Ectodermal cell (in vitro differentiated cells): ENCODE measurements around the gene SHB.

Experiments
- H3K27ac ChIP-seq: 2 replicates; pipeline ENCODE4 v1.7.0; 2013; ENCODE audit warnings: mild to moderate bottlenecking, low read depth, low read length; ENCODE audit not compliant: insufficient read depth, poor library complexity, severe bottlenecking
- H3K27me3 ChIP-seq: 2 replicates; pipeline ENCODE4 v1.7.0; 2013; ENCODE audit warnings: mild to moderate bottlenecking, low read length; ENCODE audit not compliant: insufficient read depth, control insufficient read depth, poor library complexity, severe bottlenecking
- H3K36me3 ChIP-seq: one replicate; pipeline ENCODE4 v1.7.0; 2013; ENCODE audit warnings: low read length; ENCODE audit not compliant: control insufficient read depth, insufficient read depth
- H3K4me1 ChIP-seq: one replicate; pipeline ENCODE4 v1.7.0; 2013; ENCODE audit warnings: low read length; ENCODE audit not compliant: control insufficient read depth, insufficient read depth
- H3K4me3 ChIP-seq: 2 replicates; pipeline ENCODE4 v1.7.0; 2013; ENCODE audit warnings: low read depth, low read length, control low read depth; ENCODE audit not compliant: insufficient read depth
- H3K9me3 ChIP-seq: 2 replicates; pipeline ENCODE4 v1.7.0; 2013; ENCODE audit warnings: mild to moderate bottlenecking, low read length, moderate library complexity; ENCODE audit not compliant: control insufficient read depth
- WGBS, 2 experiments: methylation state at CpG; one replicate each; pipeline ENCODE4 v1.1.7; 2013; ENCODE audit warnings: missing lambda C conversion rate in 2 of 2; 5-methylcytosine and 5-hydroxymethylcytosine counted together

Gene SHB

GRCh38 chr9:37931592-37931991 is 137.4 kb downstream of the SHB start:
- H3K27me3 ChIP-seq, result no peaks in the 10 kb centered on the region
- H3K27ac ChIP-seq, result no peak overlapping the region
- peaks cover 6% of the 10 kb centered on the region for H3K4me1 ChIP-seq
- no peak overlapping the region for H3K4me3 ChIP-seq
- no peaks in the 10 kb centered on the region for H3K9me3 ChIP-seq
- no peaks in the 10 kb centered on the region for H3K36me3 ChIP-seq
- 94 to 96% methylated on average over 5 of the region's 5 CpGs for WGBS, 2 experiments

DNA sequence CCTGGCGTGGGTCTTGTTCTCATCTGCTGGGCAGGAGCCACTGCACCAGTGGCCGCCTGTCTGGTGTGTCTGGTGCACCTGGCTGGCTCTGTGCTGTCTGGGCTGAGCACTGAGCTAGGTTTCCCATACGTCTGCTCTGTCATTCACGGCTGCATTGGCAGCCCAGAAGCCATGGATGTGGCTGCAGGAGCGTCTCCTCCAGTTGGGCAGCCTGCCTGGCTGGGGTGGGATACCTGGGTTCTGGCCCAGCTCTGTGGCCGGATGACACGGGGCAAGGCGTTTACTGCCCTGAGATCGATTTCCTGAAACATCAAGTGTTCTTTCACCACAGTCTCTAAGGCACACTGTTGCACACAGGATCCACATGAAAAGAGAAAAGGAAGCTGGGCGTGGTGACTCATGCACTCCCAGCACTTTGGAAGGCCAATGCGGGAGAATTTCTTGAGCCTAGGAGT is 139.6 kb downstream of the SHB start:
- no peaks in the 10 kb centered on the region for H3K36me3 ChIP-seq
- H3K9me3 ChIP-seq, result no peaks in the 10 kb centered on the region
- 93 to 95% methylated on average over 11 of the region's 11 CpGs for WGBS, 2 experiments
- no peak overlapping the region for H3K4me3 ChIP-seq
- peaks cover 6% of the 10 kb centered on the region for H3K4me1 ChIP-seq
- H3K27me3 ChIP-seq, result no peaks in the 10 kb centered on the region
- no peak overlapping the region for H3K27ac ChIP-seq

DNA sequence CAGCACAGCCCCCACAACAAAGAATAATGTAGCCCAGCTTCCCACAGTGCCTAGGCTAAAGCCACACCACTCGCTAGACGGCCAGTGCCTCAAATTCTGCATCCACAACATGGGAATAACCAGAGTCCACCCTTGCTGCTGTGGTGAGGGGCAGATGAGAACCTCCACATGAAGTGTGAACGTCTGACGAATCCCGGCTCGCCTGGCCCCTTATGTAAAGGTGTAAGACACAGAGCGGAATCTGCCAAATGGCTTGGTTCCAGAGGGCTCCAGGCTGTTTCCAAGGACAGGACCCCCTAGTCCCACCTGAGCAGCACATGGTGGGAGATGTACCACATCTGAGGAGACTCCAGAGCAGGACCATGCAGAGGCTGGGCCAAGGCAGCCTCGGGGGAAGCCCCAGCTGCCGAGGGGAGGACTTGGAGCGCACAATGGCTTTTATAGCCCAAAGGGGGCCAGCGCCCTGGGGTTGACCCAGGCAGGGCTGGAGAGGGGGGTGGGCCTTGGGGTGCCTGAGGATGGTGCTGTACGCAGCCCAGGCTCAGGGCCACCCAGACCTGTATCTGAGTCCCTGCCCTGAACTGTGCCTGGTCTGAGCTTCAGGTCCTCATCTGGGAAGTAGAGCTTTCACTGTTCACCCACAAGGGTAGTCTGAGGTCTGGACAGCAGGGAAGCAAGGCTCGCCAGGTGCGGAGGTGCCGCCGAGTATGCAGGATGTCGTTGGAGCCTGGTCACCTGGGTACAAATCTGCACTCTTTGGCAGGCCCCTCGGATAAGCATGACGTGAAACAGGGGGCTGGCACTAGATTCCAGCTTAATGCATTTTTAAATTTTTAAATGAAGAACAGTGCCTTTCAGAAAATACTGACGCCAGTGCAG is 140.2 kb downstream of the SHB start:
- 92 to 94% methylated on average over 20 of the region's 20 CpGs for WGBS, 2 experiments
- Histone ChIP-seq H3K4me1 (peaks cover 6% of the 10 kb centered on the region), H3K4me3 (no peak overlapping the region), H3K36me3 (no peaks in the 10 kb centered on the region), H3K27ac (no peak overlapping the region), H3K9me3 (no peaks in the 10 kb centered on the region), H3K27me3 (no peaks in the 10 kb centered on the region)

- no peak overlapping the region for H3K4me3 ChIP-seq
- H3K27me3 ChIP-seq, result no peaks in the 10 kb centered on the region
- no peaks in the 10 kb centered on the region for H3K9me3 ChIP-seq
- WGBS, 2 experiments, result 84 to 86% methylated on average over 13 of the region's 13 CpGs
- peaks cover 13% of the 10 kb centered on the region for H3K4me1 ChIP-seq
- no peak overlapping the region for H3K27ac ChIP-seq
- H3K36me3 ChIP-seq, result no peaks in the 10 kb centered on the region
Observed at GRCh38 chr9:37927601-37928551, 141.2 kb downstream of the SHB start.

- H3K9me3 ChIP-seq, result no peaks in the 10 kb centered on the region
- no peaks in the 10 kb centered on the region for H3K27me3 ChIP-seq
- no peak overlapping the region for H3K4me3 ChIP-seq
- H3K4me1 ChIP-seq, result peaks cover 17% of the 10 kb centered on the region
- 90 to 91% methylated on average over 9 of the region's 9 CpGs for WGBS, 2 experiments
- no peaks in the 10 kb centered on the region for H3K36me3 ChIP-seq
- no peak overlapping the region for H3K27ac ChIP-seq
Observed at GRCh38 chr9:37927132-37927531, 141.9 kb downstream of the SHB start.

DNA sequence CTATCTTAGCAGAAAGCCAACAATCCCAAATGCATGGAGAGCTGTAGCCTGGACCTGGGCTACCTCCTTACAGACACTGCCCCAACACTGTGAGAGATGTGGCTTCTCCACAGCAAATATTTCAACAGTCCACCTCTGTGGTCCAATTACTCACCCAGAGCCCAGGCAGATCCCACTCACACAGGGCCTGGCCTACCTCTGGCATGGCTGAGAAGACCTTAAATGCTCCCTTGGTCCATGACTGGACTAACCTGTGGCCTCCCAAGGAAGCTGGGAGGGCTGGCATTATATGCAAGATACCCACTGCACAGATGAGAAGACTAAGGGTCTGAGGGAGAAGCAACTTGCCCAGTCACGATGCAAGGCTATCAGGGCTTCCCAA is 142.3 kb downstream of the SHB start:
- Histone ChIP-seq H3K4me3 (no peak overlapping the region), H3K27me3 (no peaks in the 10 kb centered on the region), H3K9me3 (no peaks in the 10 kb centered on the region), H3K27ac (no peak overlapping the region), H3K36me3 (no peaks in the 10 kb centered on the region), H3K4me1 (peaks cover 17% of the 10 kb centered on the region)
- WGBS, 2 experiments, result 93 to 98% methylated on average over 1 of the region's 1 CpG

DNA sequence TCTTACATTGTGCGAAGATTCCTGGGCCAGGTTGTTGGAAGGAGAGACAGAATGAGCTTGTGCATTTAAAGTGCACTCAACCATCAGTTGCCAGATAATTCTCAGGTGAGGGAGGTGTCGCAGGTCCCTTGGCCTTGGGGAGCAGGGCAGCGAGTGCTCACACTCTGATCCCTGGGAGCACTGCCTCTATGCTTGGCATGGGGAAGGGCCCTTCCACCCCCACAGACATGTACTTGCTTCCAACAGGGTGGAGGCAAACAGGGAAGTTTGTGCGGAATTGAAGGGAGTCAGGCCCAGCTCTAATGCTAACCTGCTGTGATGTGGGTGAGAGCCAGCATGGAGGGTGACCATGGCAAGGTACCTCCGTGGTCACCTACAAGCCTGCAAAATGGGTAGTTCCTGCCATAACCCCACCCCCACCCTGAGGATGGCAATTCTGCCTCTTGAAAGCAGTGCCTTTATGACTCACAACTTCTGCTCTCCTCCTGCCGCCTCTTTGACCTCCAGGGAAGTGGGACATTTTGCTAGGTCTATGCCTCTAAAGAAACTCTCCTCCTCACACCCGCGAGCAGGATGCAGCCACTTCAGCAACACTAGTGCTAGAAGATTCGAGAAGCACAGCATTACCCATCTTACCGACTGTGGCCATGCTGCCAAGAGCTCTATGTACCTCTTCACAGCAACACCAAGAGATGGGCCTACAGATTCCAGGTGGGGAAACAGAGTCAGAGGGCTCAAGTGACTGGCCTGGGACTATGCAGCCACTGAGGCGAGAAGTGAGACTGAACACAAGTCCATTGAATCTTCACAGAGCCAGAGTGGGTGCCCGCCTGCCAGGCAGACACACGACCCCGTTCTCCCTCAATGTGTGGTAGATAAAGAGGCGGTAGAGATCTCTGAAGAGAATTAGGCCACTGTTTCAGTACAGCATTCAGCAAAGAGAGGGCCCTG is 143.0 kb downstream of the SHB start:
- Histone ChIP-seq H3K4me3 (no peak overlapping the region), H3K27me3 (no peaks in the 10 kb centered on the region), H3K4me1 (peaks cover 20% of the 10 kb centered on the region), H3K27ac (no peak overlapping the region), H3K36me3 (no peaks in the 10 kb centered on the region), H3K9me3 (no peaks in the 10 kb centered on the region)
- 88 to 90% methylated on average over 15 of the region's 15 CpGs for WGBS, 2 experiments

DNA sequence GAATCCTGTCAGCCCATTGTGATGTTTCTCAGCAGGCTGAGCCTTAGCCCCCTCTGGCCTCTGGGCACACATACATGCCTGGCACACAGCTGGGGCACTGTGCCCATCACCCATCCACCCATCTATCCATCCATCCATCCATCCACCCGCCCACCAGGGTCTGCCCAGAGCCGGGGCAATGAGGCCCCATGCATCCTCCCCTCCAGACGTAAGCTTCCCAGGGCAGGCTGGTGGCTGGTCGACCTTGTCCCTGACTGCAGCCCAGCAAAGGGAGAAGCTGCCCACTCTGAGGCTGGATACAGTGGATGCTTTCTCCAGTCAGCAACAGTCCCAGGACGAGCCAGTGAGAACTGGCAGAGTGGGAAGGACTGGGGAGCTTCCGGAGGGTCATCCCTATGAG is 144.0 kb downstream of the SHB start:
- H3K27ac ChIP-seq, result no peak overlapping the region
- peaks cover 30% of the 10 kb centered on the region for H3K4me1 ChIP-seq
- no peaks in the 10 kb centered on the region for H3K9me3 ChIP-seq
- H3K27me3 ChIP-seq, result no peaks in the 10 kb centered on the region
- H3K36me3 ChIP-seq, result no peaks in the 10 kb centered on the region
- WGBS, 2 experiments, result 87 to 89% methylated on average over 6 of the region's 6 CpGs
- H3K4me3 ChIP-seq, result no peak overlapping the region

- Histone ChIP-seq H3K9me3 (no peaks in the 10 kb centered on the region), H3K4me1 (peaks cover 35% of the 10 kb centered on the region), H3K27me3 (no peaks in the 10 kb centered on the region), H3K36me3 (no peaks in the 10 kb centered on the region), H3K4me3 (no peak overlapping the region), H3K27ac (no peak overlapping the region)
Observed at GRCh38 chr9:37924538-37924937, 144.5 kb downstream of the SHB start.
